ENCODE results near the gene PDZD7.

PDZD7 gene

GRCh38 chr10:100962351-100963080 is 68.4 kb downstream of the PDZD7 start:
- DNase-seq: no peak

GRCh38 chr10:100960251-100960650 is 70.7 kb downstream of the PDZD7 start:
- DNase-seq: no peak

All from right forelimb (tissue), 1 donor.